Brain pericyte (primary cell): ENCODE data around the gene FAM13C.
"Not testable (repeated sequence)": the region's sequence is repeated elsewhere in the genome, so short reads cannot be mapped to it uniquely, and the experiment has no call there.

Experiments used
- DNase-seq: peaks from one replicate; pipeline ENCODE4 v3.0.0-alpha.2; 2012; ENCODE audit warnings: low read depth, low spot score

Gene FAM13C

DNA sequence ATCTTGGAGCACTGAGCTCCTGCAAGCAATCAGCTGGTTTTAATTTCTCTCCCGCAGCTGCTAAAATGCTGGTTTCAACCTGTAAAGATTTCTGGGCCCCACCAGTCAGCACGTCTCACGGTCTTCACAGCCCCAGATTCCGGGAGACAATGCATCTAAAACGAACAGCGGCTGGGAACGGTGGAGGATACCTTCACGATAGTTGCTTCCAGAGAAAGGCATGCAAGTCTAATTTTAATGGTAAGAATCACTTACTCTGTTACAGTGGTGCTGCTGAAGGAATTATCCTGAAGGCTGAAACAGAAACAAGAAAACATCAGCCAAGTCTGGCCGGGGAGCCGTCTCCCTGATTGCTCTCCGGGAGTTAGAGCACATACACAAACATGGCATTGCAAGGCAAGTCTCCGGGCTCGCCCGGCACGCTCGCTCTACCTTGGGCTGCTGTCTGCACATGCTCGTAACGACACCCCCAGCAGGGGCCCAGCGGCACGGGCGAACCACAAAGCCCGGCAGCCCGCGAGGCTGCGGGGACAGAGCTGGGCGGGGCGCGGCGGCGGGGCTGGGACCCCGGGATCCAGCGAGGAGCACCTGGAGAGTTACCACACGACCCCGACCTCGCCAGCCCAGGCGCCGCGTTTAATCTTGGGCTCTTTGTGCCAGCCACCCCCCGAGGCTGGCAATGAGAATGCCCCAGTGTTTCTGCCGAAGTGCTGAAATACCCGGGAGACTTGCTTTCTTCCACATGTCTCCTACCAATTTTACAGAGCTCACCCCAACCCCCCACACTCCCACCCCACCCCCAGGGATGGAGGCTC lies at the start of gene FAM13C:
FAM13C (minus strand) TSS at position 406 of the 815 bp plus-strand sequence; CDS start at position 317, 89 bp downstream.
- peak; percentile 20 for DNase-seq

DNA sequence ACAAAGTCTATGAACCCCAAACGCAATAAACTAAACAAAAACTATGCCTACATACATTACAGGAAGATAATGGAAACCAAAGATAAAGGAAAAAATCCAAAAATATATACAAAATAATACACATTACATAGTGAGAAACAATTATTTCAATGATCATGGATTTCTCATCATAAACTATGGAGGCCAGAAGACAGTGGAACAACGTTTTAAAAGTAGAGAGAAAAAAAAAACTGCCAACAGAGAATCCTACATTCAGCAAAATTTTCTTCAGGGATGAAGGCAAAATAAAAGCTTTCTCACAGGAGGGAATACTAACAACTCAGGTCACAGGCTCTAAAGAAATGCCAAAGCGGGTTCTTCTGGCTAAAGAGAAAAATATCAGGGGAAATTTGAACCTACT lies 42.9 kb upstream of the FAM13C start:
- DNase-seq = no peak

DNA sequence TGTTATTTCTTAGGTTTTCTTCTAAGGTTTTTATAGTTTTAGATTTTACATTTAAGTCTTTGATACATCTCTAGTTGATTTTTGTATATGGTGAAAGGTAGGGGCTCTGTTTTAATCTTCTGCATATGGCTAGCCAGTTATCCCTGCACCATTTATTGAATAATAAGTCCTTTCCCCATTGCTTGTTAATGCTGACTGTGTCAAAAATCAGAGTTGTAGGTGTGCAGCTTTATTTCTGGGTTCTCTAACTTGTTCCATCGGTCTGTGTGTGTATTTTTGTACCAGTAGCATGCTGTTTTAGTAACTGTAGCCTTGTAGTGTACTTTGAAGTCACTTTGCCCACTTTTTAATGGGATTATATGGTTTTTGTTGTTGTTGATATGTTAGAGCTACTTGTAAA lies 37.9 kb upstream of the FAM13C start:
- no peak for DNase-seq

DNA sequence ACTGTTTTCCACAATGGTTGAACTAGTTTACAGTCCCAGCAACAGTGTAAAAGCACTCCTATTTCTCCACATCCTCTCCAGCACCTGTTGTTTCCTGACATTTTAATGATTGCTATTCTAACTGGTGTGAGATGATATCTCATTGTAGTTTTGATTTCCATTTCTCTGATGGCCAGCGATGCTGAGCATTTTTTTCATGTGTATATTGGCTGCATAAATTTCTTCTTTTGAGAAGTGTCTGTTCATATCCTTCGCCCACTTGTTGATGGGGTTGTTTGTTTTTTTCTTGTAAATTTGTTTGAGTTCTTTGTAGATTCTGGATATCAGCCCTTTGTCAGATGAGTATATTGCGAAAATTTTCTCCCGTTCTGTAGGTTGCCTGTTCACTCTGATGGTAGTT lies 37.0 kb upstream of the FAM13C start:
- not testable (repeated sequence) for DNase-seq

DNA sequence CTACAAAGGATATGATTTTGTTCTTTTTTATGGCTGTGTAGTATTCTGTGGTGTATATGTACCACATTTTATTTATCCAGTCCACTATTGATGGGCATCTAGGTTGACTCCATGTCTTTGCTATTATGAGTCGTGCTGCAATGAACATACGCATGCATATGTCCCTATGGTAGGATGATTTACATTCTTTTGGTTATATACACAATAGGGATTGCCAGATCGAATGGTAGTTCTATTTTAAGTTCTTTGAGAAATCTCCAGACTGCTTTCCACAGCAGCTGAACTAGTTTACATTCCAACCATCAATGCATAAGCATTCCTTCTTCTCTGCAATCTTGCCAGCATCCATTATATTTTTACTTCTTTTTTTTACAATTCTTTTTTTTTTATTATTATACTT lies 35.6 kb upstream of the FAM13C start:
- DNase-seq = no peak

DNA sequence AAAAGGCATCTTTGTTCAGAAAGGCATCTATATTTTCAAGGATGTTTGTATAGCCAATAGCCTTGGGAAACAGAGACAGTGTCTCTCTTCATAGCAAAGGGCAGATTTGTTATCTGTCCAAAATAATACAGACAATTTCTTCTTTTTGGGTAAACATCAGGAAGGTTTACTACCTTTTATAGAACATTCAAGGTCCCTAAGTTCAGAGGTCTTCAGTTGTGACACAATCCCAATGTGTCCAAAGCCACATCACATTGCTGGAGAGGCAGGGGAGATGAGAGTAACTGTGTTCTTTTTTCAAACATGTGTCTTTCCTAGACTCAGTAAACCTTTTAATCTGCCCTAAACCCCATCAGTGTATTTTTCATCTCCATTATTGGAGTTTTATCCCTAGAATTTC lies 33.6 kb upstream of the FAM13C start:
- DNase-seq = no peak

DNA sequence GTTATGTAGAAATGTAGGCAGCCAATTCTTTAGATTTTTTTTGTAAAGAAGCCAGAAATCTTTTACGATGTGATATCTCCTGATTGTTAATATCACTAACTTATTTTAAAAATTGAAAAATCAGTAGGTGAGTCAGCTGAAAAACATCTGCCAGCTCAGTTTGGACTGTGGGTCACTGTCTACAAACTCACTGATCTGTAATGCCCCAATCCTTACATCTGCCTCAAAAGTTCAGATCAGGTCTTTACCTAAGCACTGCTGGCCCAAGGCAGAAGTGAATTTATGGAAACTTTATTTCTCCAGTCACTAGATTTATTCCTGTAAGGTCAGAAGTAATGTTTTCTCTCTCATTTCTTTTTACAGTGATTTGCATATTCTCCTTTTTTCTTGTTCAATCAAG lies 31.0 kb upstream of the FAM13C start:
- DNase-seq = no peak

DNA sequence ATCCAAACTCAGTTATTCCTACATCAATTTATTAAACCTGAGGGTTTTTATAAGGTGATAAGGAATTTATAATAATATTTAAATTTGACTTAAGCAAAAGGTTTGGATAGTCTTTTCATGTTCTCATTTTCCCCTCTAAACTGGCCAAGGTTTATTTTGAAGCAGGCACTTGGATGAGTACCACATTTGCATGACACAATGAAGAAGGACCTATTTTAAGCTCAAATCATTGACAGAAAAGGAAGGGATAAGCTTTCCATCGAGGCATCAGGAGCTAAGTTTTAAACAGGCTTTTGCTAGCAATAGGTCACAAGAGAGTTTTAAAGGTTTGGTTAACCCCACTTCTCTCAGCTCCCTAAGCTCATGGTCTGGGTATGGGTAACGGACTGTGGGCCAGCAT lies 28.7 kb upstream of the FAM13C start:
- no peak for DNase-seq

DNA sequence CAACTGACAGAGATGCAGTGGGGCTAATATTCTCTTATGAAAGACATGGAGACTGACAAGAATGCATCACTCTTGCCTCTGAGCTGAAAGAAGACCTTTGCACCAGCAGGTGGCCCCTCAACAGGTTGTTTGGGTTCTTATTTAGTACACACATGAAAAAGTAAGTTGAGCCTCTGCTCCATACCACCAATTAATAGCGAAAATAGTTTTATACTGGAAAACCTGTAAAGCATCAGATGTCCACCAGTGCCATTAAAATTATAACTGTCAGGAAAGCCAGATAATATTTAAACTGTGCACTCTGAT lies 26.3 kb upstream of the FAM13C start:
- DNase-seq = no peak

DNA sequence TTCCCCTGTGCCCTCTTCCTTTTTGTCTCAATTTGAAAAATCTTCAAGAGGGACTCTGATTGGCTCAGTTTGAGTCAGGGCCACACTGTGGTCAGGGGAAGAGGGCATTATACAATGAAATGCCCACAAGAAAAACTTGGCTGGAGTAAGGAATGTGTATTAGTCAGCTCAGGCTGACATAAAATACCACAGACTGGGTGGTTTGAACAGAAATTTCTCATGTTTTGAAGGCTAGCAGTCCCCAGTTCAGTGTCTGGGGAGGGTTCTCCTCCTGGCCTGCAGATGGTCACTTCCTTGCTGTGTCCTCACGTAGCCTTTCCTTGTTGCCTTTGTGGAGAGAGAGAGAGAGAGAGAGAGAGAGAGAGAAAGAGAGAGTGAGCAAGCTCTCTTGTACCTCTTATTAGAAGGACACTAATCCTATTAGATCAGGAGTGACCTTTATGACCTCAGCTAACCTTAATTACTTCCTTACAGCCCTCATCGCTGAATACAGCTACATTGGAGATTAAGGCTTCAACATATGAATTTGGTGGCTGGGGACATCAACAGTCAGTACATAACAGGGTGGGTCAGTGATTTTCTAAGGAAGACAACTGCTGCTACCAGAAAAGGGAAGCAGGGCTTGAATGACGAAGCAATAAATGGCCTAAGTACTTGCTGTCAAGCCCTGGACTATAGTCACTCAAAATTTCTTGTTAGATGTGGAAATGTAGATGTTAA lies 25.8 kb upstream of the FAM13C start:
- peak; percentile 59 for DNase-seq

DNA sequence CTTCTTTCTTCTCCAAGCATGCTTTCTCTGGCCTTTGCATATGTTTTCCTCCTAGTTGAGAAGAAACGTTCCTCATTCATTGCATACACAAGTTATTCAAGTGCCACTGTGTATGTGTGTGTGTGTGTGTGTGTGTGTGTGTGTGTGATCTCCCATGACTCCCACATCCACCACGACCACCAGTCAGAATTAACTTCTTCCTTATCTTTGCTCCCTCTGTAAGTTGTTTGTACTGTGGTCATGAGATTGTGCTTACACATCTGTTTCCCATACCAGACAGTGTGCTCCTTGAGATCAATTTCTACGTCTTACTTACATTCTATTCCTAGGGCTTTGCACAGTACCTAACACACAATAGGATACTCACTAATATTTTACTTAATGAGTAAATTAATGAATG lies 22.4 kb upstream of the FAM13C start:
- DNase-seq = no peak

DNA sequence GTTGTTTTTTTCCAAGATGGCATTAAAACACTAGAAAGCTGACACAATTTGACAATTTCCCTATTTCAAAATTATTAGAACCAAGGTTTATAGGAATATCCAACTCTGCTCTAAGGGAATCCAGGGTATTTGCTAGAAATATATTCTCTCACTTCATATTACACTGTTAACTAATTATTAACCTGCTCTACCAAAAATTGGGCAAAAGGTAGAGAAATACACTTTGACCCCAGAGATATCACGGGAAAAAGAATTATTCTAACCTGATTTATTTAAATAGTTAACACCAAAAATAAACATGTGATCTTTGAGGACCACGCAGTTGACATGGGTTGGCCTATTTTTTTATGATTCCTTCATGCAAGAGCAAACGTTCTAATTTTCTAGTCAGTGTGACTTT lies 21.6 kb upstream of the FAM13C start:
- no peak for DNase-seq

DNA sequence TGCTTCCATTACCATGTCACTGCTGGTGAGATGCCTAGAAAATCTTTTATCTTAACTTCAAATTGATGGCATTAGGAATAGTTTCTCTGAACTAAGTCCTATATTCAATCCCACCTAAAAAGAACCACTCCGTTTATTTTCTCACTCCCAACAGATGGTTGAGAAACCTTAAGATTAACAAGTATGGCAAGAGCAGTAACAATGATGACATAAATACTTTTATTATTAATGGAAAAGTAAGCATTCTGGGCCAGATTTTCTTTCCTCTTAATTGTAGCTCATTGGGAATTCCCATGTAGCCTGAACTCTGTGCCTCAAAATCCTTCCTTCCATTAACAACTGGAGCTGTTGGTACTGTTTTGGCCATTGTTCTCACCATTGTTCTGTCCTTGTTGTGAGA lies 21.1 kb upstream of the FAM13C start:
- no peak for DNase-seq

DNA sequence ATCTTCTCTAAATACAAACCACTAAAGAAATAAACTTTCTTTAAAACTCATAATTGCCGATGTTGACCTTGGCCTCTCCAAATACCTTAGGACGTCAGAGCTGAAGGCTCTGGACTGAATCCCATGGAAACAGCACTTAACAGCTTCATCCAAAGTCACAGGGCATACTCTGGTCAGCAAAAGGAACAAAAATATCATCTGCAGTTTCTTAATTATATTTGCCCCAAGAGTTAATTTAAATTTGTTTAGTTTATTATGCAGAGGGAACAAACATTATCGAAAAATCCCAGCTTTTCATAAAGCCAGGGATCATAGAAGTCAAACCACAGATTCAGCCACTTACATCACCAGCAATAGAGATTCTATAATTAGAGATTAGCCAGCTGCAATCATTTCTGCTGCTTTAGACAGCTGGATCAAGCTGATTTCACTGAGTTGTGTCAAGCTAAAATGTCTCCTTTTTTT lies 20.5 kb upstream of the FAM13C start:
- DNase-seq = peak; percentile 34

DNA sequence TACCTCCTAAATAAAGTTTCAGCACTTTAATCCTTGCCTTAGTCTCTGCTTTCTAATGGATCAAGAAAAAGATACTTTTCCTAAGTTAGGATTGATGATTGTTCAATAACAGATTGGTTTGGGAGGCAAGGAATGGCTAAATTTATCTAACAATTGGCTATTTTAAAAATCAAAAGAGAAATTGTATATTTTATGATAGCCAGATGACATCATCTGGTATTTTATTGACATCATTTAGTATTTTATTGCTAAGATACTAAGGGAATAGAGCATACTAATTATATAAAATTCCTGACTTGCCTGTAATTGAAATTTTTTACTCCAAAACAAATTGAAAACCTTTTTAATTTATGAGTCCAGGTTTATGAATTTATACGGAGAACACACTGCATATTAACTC lies 19.3 kb upstream of the FAM13C start:
- no peak for DNase-seq

DNA sequence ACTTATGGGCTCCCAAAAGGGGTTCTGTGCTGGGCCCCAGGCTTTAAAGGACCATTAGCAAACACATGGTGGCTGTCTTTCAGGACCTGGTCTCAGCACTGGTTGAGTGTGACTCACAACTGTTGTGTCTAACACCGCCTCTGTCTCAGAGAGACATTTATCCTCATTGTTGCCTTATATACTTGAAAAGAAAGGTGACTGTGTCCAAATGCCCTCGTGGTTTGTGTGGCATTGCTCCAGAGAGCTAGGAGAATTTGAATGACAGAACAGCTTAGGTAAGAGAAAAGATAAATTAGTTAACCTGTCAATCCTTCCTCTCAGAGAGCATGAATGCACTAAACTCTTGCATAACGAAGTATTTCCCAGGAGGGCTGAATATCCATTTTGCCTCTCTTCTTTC lies 14.5 kb upstream of the FAM13C start:
- no peak for DNase-seq

DNA sequence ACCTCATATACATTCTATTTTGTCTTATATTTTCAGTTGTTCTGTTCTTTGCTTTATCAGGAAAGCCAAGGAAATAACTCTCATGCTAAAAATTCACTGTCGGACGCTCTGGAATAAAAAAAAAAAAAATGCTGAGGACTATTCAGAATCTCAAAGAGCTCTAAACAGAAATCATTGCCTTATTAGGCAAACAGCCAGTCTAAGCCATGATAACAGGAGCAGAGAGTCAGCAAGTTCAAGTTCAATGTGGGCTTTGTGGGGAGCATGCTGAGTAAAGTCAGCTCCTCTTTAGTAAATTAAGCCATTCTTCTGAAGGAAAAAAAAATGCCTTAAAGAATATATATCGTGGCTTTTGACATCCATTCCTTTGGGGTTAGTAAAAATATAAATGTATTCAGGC lies 13.6 kb upstream of the FAM13C start:
- no peak for DNase-seq

DNA sequence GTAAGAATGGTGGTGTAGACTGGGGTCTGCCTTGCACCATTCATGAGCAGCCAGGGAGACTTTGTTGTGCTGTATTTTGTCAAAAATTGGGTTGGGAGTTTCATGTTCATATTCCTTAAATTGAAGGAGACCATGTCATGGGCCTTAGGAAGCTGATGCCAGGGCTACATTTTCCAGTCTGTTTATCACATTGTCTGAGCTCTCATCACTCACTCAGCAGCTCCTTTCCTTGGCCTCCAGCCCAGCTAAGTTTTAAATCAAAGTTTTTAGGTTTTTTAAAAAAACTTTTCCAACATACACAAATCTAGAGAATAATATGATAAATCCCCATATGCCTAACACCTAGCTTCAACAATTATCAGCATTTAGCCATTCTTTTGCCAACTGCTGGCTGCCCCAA lies 12.6 kb upstream of the FAM13C start:
- DNase-seq = no peak

DNA sequence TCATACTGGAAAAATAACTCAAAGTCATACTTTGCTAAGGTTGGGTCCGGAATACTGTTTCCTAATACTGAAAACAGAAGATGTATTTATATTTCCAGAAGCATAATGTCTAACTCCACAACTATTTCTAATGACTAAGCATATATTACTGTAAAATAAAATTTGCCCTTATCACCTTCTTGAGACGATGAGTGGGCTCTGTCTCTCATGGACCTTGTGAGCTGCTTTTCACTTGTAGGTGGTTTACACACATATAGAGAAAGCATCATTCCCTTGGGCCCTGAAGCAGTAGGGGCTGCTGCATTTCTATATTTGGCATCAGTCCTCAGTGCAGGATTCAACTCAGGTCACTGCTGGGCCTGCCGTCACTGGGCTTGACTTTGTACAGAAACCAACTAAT lies 10.7 kb upstream of the FAM13C start:
- DNase-seq = no peak

DNA sequence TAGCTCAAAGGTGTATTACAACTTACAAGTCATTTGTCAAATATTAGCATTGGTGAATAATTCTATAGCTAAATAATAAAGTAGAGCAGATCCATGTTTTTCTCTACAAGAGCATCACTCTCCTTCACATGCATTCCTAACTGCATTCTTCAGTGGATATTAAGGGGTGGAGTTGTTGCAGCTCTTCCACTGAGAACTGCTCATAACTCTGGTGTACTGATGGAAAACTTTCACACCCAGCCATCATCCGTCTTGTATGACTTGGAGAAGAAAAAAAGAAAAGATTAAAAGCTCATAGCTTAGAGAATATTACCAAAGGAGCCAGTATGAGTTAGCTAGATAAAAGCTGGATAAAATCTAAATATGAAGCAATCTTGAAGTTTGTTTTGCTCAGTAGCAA lies 10.2 kb upstream of the FAM13C start:
- DNase-seq = no peak

DNA sequence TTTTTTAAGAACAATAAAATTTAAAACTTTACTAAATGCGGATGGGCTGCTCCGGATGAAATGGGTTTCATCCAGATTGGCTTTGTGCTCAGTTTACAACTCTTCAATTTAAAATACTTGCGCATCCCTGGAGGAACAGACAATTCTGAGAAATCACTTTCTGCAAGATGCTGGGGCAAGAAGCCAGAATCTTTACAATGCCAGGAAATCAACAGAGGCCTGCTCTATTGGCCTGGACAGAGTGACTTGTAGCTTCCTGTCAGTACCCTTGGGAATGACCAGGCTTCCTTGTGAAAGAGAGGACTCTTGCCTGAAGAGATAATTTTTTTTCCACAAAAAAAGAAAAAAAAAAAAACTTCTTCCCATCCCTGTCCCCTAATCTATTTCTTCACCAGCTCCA lies 3.9 kb upstream of the FAM13C start:
- no peak for DNase-seq

DNA sequence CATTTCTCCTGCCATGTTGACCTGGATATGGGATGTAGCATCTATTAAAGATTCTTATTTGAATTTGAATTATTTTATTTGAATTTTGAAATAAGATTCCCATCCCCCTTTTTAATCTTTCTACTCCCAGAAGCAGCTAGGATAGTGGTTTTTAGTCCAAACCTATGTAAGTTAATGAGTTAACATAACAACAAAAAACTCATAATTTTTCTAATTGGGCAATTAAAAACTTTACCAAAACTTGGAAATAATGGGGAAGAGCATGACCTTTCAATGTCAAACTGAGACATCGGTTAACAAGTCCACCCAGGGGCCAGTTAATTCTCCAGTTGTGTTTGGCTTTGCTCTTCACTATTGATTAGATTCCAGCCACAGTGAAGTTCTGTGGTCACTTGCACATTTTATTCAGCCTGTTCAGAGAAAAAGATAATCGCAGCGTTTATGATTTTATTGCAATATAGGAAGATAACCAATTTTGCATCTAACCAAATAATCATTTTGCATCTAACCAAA lies 1.2 kb upstream of the FAM13C start:
- no peak for DNase-seq

DNA sequence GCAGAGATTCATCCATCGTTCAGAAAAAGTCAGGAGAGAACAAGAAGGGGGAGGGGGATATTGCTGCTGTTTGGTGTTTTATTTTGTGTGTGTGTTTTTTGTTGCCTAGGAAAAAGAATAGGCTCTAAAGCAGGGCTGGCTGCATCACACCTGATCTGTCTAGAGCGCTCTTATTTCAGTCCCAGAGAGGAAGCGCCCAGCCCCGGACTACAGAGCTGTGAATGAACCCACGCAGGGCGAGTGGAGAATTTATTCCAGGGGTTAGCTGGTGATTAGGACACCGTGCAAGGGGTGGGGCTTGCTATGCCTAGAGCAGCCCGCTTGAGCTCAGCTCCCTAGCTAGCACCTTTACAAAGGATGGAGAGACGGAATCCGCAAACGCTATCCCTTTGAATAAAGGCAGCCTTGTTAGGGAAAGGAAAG lies 621 bp upstream of the FAM13C start:
- DNase-seq = peak; percentile 13
